Upper lobe of right lung (tissue), 1 donor: ENCODE data around the gene ADAMTS9. TPM values are rescaled to one million over a fixed set of nuclear protein-coding genes. Genes with fewer than 3 reads are reported as not detected.

ENCODE experiments used
- ATAC-seq: fragments of 200-7000 bp; cut with Tn5 transposase; one replicate; pipeline ENCODE4 v1.9.1; 2020; ENCODE audit warnings: mild to moderate bottlenecking, moderate library complexity
- DNase-seq: peaks from one replicate; pipeline ENCODE4 v3.0.0-alpha.2; 2020
- H3K27ac ChIP-seq: fragments of 200-600 bp; one replicate; pipeline ENCODE4 v1.8.0; 2022
- H3K27me3 ChIP-seq: fragments of 200-600 bp; one replicate; pipeline ENCODE4 v1.8.0; 2022; ENCODE audit warnings: mild to moderate bottlenecking
- H3K36me3 ChIP-seq: fragments of 200-600 bp; one replicate; pipeline ENCODE4 v1.8.0; 2022
- H3K4me1 ChIP-seq: fragments of 200-600 bp; one replicate; pipeline ENCODE4 v1.8.0; 2022
- H3K4me3 ChIP-seq: fragments of 200-600 bp; one replicate; pipeline ENCODE4 v1.8.0; 2022; ENCODE audit warnings: mild to moderate bottlenecking
- H3K9me3 ChIP-seq: fragments of 200-600 bp; one replicate; pipeline ENCODE4 v1.8.0; 2022
- CTCF ChIP-seq: fragments of 200-600 bp; IDR thresholded peaks from one replicate; pipeline ENCODE4 v1.8.0; 2022; ENCODE audit warnings: antibody characterized with exemption
- intact Hi-C: fragments of 100-400 bp; cut with DNase I; formaldehyde crosslinking; loops from one replicate; pipeline ENCODE4 v1.11.0; 2022
- total RNA-seq: library from RNA; stranded (reverse); fragmentation: NEBNext Ultra II Directional; extraction: Animal tissue kit (Norgen Biotek cat#: 25700); gene quantifications from one replicate; pipeline ENCODE4 v1.2.1, GENCODE V29; 2021
- donor health status: DM: no; HTN: yes; CAD: no; lungs with severe emphysema.

ADAMTS9 gene
- total RNA-seq, 1 donor from 2014 or later: 30.1 TPM

GRCh38 chr3:64680334-64680733 is 7.5 kb downstream of the ADAMTS9 start:
- Histone ChIP-seq H3K27me3 (no peaks in the 10 kb centered on the region), H3K36me3 (peaks cover 10% of the 10 kb centered on the region), H3K9me3 (no peaks in the 10 kb centered on the region), H3K4me1 (peaks cover 3% of the 10 kb centered on the region), H3K27ac (no peak overlapping the region), H3K4me3 (no peak overlapping the region)
- DNase-seq (no peak), ATAC-seq (no peak)
- intact Hi-C loops: no loop called here
- no peak for TF ChIP-seq CTCF

GRCh38 chr3:64677961-64678716 is 9.7 kb downstream of the ADAMTS9 start:
- H3K4me3 ChIP-seq: no peak overlapping the region
- TF ChIP-seq CTCF: no peak
- no peaks in the 10 kb centered on the region for H3K27me3 ChIP-seq
- intact Hi-C loops: no loop called here
- H3K4me1 ChIP-seq: no peaks in the 10 kb centered on the region
- no peak for DNase-seq
- H3K9me3 ChIP-seq: no peaks in the 10 kb centered on the region
- H3K27ac ChIP-seq: no peak overlapping the region
- H3K36me3 ChIP-seq: peaks cover 10% of the 10 kb centered on the region
- no peak for ATAC-seq

- no peak overlapping the region for H3K4me3 ChIP-seq
- intact Hi-C loops: no loop called here
- no peaks in the 10 kb centered on the region for H3K4me1 ChIP-seq
- ATAC-seq: no peak
- no peak overlapping the region for H3K27ac ChIP-seq
- no peak for DNase-seq
- no peaks in the 10 kb centered on the region for H3K27me3 ChIP-seq
- H3K36me3 ChIP-seq: peaks cover 10% of the 10 kb centered on the region
- no peak for TF ChIP-seq CTCF
- H3K9me3 ChIP-seq: no peaks in the 10 kb centered on the region
Observed at GRCh38 chr3:64676831-64677230, 11.0 kb downstream of the ADAMTS9 start.

GRCh38 chr3:64675687-64676247 is 12.0 kb downstream of the ADAMTS9 start:
- no peak overlapping the region for H3K27ac ChIP-seq
- TF ChIP-seq CTCF: no peak
- H3K27me3 ChIP-seq: no peaks in the 10 kb centered on the region
- no peaks in the 10 kb centered on the region for H3K9me3 ChIP-seq
- H3K4me1 ChIP-seq: no peaks in the 10 kb centered on the region
- H3K4me3 ChIP-seq: no peak overlapping the region
- intact Hi-C loops: no loop called here
- H3K36me3 ChIP-seq: peaks cover 10% of the 10 kb centered on the region
- no peak for DNase-seq
- ATAC-seq: no peak

GRCh38 chr3:64674591-64675076 is 13.2 kb downstream of the ADAMTS9 start:
- Histone ChIP-seq H3K27ac (no peak overlapping the region), H3K36me3 (peaks cover 6% of the 10 kb centered on the region), H3K4me3 (no peak overlapping the region), H3K27me3 (no peaks in the 10 kb centered on the region), H3K4me1 (no peaks in the 10 kb centered on the region), H3K9me3 (no peaks in the 10 kb centered on the region)
- no peak for DNase-seq
- TF ChIP-seq CTCF: no peak
- ATAC-seq: no peak
- intact Hi-C loops: no loop called here
